Smooth muscle cell (in vitro differentiated cells): ENCODE measurements around the gene NT5C3B. TPM values are rescaled to one million over a fixed set of nuclear protein-coding genes. Genes with fewer than 3 reads are reported as not detected.
"Not testable (repeated sequence)": the region's sequence is repeated elsewhere in the genome, so short reads cannot be mapped to it uniquely, and the experiment has no call there.

Source experiments
- DNase-seq: peaks from one replicate; lab custom pipeline; 2025; ENCODE audit not compliant: unreplicated experiment; lab: John Stamatoyannopoulos, UW
- H2AFZ ChIP-seq: fragments of 200-600 bp; sonication (generic); 2 replicates; pipeline ENCODE4 v1.6.0; 2016; ENCODE audit warnings: antibody characterized with exemption, low read depth, mild to moderate bottlenecking
- H3F3A ChIP-seq: fragments of 200-600 bp; sonication (generic); 2 replicates; pipeline ENCODE4 v1.6.0; 2017; ENCODE audit warnings: antibody characterized with exemption, low read depth
- H3K27ac ChIP-seq: fragments of 200-600 bp; sonication (generic); 2 replicates; pipeline ENCODE4 v1.5.1; 2016; ENCODE audit warnings: low read depth, mild to moderate bottlenecking
- H3K27me3 ChIP-seq: fragments of 200-600 bp; sonication (generic); 2 replicates; pipeline ENCODE4 v1.6.1; 2016; ENCODE audit warnings: low read depth, mild to moderate bottlenecking
- H3K36me3 ChIP-seq: fragments of 200-600 bp; sonication (generic); 2 replicates; pipeline ENCODE4 v1.5.1; 2016; ENCODE audit warnings: low read depth
- H3K4me1 ChIP-seq: fragments of 200-600 bp; sonication (generic); 2 replicates; pipeline ENCODE4 v1.5.1; 2016; ENCODE audit warnings: low read depth
- H3K4me2 ChIP-seq: fragments of 200-600 bp; sonication (generic); 2 replicates; pipeline ENCODE4 v1.6.0; 2016; ENCODE audit warnings: mild to moderate bottlenecking
- H3K4me3 ChIP-seq: fragments of 200-600 bp; sonication (generic); 2 replicates; pipeline ENCODE4 v1.5.1; 2016; ENCODE audit warnings: mild to moderate bottlenecking
- H3K79me2 ChIP-seq: fragments of 200-600 bp; sonication (generic); 2 replicates; pipeline ENCODE4 v1.6.0; 2016; ENCODE audit warnings: low read depth, mild to moderate bottlenecking
- H3K9ac ChIP-seq: fragments of 200-600 bp; sonication (generic); 2 replicates; pipeline ENCODE4 v1.6.0; 2016; ENCODE audit warnings: low read depth
- H3K9me3 ChIP-seq: fragments of 200-600 bp; sonication (generic); replicated peaks from 2 replicates; pipeline ENCODE4 v1.5.1; 2016; ENCODE audit warnings: low read depth
- H4K20me1 ChIP-seq: fragments of 200-600 bp; sonication (generic); 2 replicates; pipeline ENCODE4 v1.6.0; 2016; ENCODE audit warnings: low read depth
- CTCF ChIP-seq: fragments of 200-600 bp; sonication (generic); IDR thresholded peaks from 2 replicates; pipeline ENCODE4 v1.5.1; 2017; ENCODE audit warnings: borderline replicate concordance, mild to moderate bottlenecking, antibody characterized with exemption; ENCODE audit not compliant: insufficient read depth, poor library complexity, severe bottlenecking
- WGBS: methylation state at CpG from one replicate; pipeline ENCODE4 v1.1.7; 2016; ENCODE audit warnings: low lambda C conversion rate; 5-methylcytosine and 5-hydroxymethylcytosine counted together
- polyA plus RNA-seq: library from polyadenylated mRNA; unstranded; fragments of >200 nt; fragmentation: Nextera tagmentation; extraction: Ambion mirVana; gene quantifications from 2 replicates; pipeline ENCODE4 v1.2.1, GENCODE V29; 2016
- total RNA-seq: library from RNA; depleted of rRNA; stranded (reverse); fragments of >200 nt; gene quantifications from 2 replicates; pipeline ENCODE4 v1.2.3, GENCODE V29; 2014

Gene NT5C3B
- 38.4 and 46.8 TPM in 2 replicates for total RNA-seq
- 72.2 and 76.3 TPM in 2 replicates for polyA plus RNA-seq

GRCh38 chr17:41835800-41836549, at the start of gene NT5C3B:
Gene NT5C3B (minus strand): TSS chr17:41836232. CDS start chr17:41836193, 39 bp downstream.
- Histone ChIP-seq H3K36me3 (no peaks in the 10 kb centered on the region), H2AFZ (peak within 1 kb of the TSS; percentile 93), H3K79me2 (peaks cover 8% of the 10 kb centered on the region), H3K9me3 (no peaks in the 10 kb centered on the region), H3K4me3 (peak within 1 kb of the TSS; percentile 94), H3K4me2 (peak within 1 kb of the TSS; percentile 99), H4K20me1 (no peaks in the 10 kb centered on the region), H3K27ac (no peak within 1 kb of the TSS), H3F3A (no peaks in the 10 kb centered on the region), H3K4me1 (peaks cover 11% of the 10 kb centered on the region), H3K9ac (peak within 1 kb of the TSS; percentile 66), H3K27me3 (no peaks in the 10 kb centered on the region)
- TF ChIP-seq CTCF: no peak
- 5% methylated on average over 27 of the region's 72 CpGs for WGBS
- peak; percentile 13 for DNase-seq

- H3K27ac ChIP-seq: no peak overlapping the region
- H2AFZ ChIP-seq: no peak overlapping the region
- DNase-seq: no peak
- H3K4me3 ChIP-seq: no peak overlapping the region
- H3K9me3 ChIP-seq: no peaks in the 10 kb centered on the region
- peak; percentile 6 for TF ChIP-seq CTCF
- peaks cover 24% of the 10 kb centered on the region for H3K79me2 ChIP-seq
- no peaks in the 10 kb centered on the region for H3K27me3 ChIP-seq
- H3K36me3 ChIP-seq: peaks cover 30% of the 10 kb centered on the region
- WGBS: 94% methylated on average over 6 of the region's 6 CpGs
- no peaks in the 10 kb centered on the region for H3K4me1 ChIP-seq
- peaks cover 85% of the 10 kb centered on the region for H4K20me1 ChIP-seq
- H3K9ac ChIP-seq: no peak overlapping the region
- H3K4me2 ChIP-seq: no peak overlapping the region
- H3F3A ChIP-seq: no peaks in the 10 kb centered on the region
These were observed 49.7 kb upstream of the NT5C3B start for GRCh38 chr17:41885733-41886132.

GRCh38 chr17:41882756-41883155, 46.7 kb upstream of the NT5C3B start:
- no peaks in the 10 kb centered on the region for H3K27me3 ChIP-seq
- H3K36me3 ChIP-seq: peaks cover 35% of the 10 kb centered on the region
- no peaks in the 10 kb centered on the region for H3K4me1 ChIP-seq
- no peak overlapping the region for H3K4me2 ChIP-seq
- H2AFZ ChIP-seq: no peak overlapping the region
- no peak overlapping the region for H3K4me3 ChIP-seq
- no peaks in the 10 kb centered on the region for H3F3A ChIP-seq
- H3K9ac ChIP-seq: no peak overlapping the region
- DNase-seq: no peak
- H4K20me1 ChIP-seq: peaks cover 89% of the 10 kb centered on the region
- no peak overlapping the region for H3K27ac ChIP-seq
- H3K9me3 ChIP-seq: no peaks in the 10 kb centered on the region
- peaks cover 23% of the 10 kb centered on the region for H3K79me2 ChIP-seq
- TF ChIP-seq CTCF: no peak
- 94% methylated on average over 6 of the region's 6 CpGs for WGBS

- Histone ChIP-seq H2AFZ (no peak overlapping the region), H3F3A (no peaks in the 10 kb centered on the region), H3K9me3 (no peaks in the 10 kb centered on the region), H3K4me2 (no peak overlapping the region), H3K9ac (no peak overlapping the region), H3K27me3 (no peaks in the 10 kb centered on the region), H3K4me3 (no peak overlapping the region), H3K27ac (no peak overlapping the region), H3K4me1 (no peaks in the 10 kb centered on the region), H3K79me2 (peaks cover 18% of the 10 kb centered on the region), H3K36me3 (peaks cover 34% of the 10 kb centered on the region), H4K20me1 (peaks cover 69% of the 10 kb centered on the region)
- TF ChIP-seq CTCF: no peak
- DNase-seq: no peak
- WGBS: 96% methylated on average over 4 of the region's 4 CpGs
These were observed 44.1 kb upstream of the NT5C3B start for GRCh38 chr17:41880130-41880529.

- peaks cover 25% of the 10 kb centered on the region for H3K36me3 ChIP-seq
- peaks cover 33% of the 10 kb centered on the region for H4K20me1 ChIP-seq
- H2AFZ ChIP-seq, H3K27me3 ChIP-seq, H3K79me2 ChIP-seq, H3K4me1 ChIP-seq, H3K4me3 ChIP-seq, H3K4me2 ChIP-seq, DNase-seq, H3K9ac ChIP-seq, H3K9me3 ChIP-seq: not testable (repeated sequence)
- 98% methylated on average over 9 of the region's 9 CpGs for WGBS
- H3F3A ChIP-seq: peaks cover 19% of the 10 kb centered on the region
- peak overlapping the region; percentile 2 for H3K27ac ChIP-seq
These were observed 38.2 kb upstream of the NT5C3B start for GRCh38 chr17:41874293-41874670.
